COR-L47 (cell line): ENCODE data around the gene PRKG1.

ENCODE experiments used
- DNase-seq: peaks from one replicate; lab custom pipeline; 2025; lab: John Stamatoyannopoulos, UW

Gene PRKG1

DNA sequence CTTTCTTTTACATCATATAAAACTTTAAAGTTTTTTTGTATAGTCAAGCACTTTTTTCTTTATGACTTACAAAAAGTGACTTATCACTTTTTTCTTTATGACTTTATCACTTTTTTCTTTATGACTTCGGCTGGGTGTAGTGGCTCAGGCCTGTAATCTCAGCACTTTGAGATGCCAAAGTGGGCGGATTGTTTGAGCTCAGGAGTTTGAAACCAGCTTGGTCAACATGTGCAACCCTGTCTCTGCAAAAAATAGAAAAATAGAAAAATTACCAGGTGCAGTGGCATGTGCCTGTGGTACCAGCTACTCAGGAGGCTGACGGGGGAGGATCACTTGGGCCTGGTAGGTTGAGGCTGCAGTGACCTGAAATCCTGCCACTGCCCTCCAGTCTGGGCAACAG, 733.9 kb downstream of the PRKG1 start:
- no peak for DNase-seq

DNA sequence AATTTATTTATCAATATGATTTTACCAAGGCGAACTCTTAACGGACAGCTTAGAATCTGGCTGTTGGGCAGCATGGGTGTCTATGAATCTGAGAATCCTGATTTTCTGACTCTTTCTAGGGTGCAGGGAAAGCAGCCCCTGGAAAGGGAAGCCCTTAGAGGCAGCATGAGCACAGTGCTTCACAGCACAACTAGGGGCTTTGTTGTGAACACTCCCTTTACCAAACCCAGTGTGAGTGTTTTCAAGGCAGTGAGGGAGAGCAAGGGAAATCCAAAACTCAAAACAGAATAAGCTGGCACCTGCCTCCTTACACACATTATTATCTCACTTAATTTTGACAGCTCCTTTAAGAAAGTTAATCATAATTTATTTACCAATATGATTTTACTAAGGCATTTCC, 741.4 kb downstream of the PRKG1 start:
- DNase-seq, result no peak

DNA sequence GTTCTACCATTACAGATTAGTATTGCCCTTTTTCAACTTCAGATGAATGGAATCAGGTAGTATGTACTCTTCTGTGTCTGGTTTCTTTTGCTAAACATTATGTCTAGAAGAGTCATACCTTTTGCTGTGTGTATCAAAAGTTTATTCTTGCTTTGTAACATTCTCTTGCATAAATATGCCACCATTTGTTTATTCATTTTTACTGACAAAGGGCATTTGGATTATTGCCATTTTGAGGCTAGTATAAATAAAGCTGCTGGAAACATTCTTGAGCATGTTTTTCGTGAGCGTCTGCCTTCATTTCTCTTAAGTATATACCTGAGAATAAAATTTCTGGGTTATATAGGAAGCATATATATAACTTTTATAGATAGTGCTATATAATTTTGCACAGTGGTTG, 746.8 kb downstream of the PRKG1 start:
- no peak for DNase-seq

DNA sequence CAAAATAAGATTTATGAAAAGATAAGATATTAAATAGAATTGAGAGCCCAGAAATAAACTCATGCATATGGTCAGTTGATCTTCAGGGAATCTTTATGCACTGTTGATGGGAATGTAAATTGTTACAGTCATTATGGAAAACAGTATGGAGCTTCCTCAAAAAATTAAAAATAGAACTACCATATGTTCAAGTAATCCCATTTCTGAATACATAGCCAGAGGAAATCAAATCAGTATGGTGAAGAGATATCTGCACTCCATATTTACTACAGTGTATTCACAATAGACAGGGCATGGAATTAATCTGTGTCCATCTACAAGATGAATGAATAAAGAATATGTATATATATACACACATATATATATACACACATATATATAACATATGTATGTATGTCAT, 747.5 kb downstream of the PRKG1 start:
- DNase-seq, result no peak

DNA sequence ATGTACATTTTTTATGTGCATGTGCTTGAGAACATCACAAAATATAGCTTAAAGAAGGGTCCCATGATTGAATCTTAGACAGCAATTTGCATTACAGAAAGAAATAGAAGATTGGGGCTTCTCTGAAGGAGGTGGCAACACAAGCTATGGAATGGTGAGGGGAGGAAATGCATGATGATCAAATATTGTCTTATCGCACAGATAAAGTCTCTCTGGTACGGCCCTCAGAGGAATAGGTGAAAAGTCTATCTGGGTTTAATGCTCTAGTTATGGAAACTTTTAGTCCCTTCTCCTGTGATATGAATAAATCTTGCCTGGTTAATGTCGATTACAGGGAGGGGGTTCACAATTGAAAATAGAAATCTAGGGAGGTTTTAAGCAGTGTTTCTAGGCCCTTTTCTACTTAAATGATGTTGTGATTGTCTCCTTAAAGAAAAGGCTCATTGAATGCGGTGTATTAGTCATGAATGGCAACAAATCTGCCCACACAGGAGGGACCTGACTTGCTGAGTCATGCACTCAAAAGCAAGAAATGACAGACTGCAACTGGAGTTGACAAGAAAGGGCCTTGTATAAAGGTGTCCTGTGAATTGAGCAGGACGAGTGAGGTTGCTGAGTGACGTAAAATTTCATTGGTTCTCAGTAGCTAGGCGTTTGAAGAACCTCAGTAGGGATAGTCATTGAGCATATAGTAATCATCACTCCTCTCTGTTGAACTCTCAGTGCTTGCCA, 758.5 kb downstream of the PRKG1 start:
- DNase-seq, result no peak

DNA sequence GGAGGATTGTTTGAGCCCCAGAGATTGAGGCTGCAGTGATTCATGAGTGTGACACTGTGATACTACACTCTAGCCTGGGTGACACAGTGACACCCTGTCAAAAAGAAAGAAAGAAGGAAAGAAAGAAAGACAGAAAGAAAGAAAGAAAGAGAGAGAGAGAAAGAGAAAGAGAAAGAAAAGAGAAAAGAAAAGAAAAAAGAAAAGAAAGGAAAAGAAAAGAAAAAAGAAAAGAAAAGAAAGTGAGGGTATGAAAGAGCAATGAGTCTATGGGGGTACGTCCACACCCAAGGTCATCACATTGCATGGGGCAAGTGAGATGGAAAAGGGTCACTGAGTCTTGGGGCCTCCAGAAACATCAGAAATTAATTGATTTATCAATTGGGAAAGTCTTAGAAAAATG, 760.3 kb downstream of the PRKG1 start:
- DNase-seq, result no peak

DNA sequence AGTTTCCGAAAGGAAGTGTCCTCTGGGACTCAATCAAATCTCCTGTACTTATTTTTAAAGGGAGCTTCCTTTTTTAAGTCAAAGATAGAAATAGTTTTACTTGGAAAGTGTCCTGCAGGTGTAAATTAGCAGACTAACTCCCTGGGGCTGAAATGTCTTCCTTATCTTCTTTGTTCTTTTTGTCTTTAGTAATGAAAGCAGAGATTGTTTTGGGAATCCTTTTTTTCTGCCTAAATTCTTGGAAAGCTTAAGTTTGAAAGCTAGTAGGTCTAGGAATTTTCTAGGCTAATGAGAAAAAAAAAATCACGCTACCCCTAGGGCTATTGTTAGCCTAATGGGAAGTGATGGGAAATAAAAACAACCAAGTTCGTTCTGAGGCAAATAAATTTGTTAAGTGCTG, 764.2 kb downstream of the PRKG1 start:
- no peak for DNase-seq

DNA sequence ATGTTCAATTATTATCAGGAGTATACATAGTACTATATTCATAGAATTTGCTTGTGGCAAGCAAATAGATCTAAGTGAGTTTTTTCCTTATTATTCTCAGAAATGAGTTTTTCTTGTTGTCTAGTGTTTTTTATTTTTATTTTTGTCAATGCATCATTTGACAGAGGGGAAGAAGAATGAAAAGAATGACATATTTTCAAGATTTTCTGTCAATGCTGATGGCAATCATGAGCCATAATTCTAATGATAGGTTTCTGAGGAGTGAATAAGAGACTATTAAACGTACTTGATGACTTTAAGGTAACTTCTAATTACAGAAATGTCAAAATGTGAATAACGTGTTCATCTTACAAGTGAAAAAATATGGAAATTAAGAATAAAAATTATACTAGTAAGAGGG, 769.7 kb downstream of the PRKG1 start:
- no peak for DNase-seq

DNA sequence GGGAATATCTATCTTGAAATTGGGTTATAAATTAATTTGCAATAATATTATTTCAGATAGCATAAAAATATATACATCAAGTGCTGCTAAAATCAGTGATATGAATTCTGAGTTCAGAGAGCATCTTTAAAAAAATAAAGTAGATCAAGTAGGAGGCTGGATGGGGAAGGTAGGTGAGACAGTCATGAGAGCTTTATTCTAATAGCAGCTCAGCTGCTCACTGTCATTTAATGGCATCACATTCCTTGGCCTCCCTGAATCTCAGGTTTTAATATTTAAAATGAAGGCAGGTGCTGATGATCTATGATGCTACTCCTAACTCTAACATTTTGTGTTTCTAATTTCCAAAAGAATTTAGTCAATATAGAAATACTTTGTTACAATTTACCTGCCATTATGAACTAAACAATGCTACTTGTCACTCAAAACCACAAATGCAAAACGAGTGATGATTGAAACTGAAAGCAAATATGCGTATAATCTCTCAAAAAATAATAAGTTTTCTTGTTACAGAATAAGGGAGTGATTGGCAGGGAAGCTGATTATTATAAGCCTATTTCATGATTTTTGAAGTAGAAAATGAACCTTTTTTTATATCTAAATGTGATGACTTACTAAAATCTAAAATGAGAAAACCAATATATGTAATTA, 772.7 kb downstream of the PRKG1 start:
- no peak for DNase-seq

DNA sequence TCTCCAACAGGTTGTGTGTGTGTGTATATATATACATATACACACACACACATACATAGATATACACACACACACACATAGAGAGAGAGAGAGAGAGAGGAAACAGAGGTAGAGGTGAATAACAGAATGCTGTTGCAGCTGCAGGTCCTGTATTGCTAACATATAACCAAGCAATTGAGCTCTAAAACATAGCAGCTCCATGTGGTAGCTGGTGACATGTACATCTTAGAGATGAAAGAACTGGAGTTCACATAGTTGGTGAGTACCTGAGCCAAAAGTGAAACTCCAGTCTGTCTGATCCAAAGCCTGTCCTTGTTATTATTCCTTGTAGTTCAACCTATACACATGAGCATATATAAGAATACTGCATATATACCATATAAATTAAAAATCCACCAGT, 778.0 kb downstream of the PRKG1 start:
- DNase-seq, result no peak

DNA sequence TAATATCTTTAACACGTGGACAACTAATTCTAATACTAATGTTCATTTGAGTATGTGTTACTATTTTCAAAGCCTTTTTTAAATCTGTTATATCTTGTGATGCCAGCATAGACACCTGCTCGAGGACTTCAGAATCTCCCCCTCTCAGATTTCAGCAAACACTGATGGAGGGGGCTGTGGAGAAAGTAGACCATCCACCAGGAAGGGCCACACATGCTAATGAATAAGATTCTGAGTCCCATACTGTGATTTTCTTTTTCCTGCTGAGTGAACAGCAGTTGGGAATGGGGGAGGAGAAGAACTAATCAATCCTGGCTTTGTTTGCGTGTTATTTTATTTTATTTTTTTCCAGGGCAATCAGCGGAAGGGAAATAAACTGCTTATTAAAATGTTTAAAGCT, 783.0 kb downstream of the PRKG1 start:
- DNase-seq, result no peak

DNA sequence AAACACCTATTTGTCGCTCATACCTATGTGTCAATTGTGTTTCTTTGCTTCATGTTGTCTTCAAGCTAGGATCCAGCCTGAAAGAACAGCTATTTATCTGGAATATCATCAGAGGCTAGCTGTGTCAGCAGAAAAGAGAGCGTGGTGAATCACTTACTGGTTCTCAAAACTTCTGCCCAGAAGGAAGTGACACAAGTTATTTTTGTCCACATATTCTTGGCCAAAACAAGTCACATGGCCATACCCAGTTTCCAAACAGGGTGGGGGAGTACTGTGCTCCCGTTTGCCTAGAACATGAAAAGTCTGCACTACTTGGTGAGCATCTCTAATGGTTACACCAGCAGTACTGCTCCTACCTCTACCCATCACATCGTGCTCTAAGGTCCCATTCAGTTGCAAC, 786.0 kb downstream of the PRKG1 start:
- DNase-seq, result no peak

DNA sequence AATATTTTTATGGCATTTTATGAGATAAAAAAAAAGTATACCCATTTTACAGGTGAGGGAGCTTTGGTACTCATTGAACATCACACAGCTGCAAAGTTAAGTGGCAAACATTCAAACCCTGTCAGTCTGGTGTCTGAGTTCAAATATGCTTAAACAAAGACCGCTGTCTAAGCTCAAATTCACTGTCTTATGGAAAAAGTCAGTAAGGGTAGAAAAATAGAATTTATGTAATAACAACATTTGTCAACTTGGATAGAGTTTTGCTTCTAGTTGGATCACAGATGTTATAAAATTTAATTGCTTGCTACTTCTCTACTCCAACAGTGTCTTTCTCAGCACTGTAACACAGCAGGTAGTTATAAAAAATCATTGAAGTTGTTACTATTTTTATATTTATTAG, 786.8 kb downstream of the PRKG1 start:
- DNase-seq, result no peak

DNA sequence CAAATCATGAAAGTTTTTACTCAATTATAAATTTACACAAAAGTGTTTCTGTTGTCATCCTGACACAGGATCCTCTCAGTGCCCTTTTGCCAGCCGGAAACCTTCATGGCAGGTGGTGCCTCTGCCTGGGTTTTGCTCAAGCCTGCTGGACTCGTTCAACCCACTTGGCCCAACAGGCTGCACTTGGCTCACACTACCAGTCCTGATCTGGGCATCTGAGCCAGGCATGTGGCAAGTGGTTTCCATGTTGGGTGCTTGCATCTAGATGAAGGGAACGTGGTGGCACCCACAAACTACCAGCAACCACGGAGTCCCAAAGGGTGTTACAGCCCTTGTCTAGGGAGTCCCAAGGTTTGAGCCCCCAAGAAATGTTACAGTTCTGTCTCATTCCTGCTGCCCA, 787.4 kb downstream of the PRKG1 start:
- DNase-seq, result no peak

DNA sequence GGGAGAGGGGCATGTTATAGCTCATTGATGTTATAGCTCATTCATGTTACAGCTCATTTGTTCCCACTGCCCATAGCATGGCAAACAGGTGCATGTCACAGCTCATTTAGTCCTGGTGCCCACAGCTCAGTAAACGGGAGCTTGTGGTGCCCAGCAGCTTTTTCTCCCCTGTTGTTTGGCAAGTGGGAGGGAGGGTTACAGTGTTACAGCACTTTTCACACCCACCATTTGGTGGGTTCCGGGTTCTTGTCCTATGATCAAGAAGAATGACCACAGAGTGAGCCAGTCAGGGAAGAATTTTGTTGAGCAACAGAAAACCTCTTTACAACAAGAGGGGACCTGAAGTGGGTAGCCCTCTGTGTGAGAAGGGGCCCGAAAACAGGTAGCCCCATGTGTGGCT, 787.9 kb downstream of the PRKG1 start:
- DNase-seq, result no peak

DNA sequence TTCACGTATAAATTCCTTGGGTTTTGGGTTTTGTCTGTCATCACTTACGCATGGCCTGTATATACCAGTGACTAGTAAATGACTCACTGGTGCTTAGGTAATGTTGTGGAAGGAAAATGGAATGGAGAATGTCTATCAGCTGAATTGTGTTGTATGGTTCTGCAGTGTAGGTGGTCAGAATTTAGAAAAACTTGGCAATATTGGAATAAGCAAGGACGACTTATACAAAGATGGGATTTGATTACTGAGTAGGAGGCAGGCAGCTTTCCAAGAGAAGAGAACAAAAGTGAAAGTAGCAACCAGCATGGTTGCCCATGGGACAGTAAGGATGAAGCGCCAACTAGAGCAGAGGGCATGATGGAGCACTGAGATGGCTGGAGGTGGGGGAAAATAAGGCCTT, 793.7 kb downstream of the PRKG1 start:
- no peak for DNase-seq

DNA sequence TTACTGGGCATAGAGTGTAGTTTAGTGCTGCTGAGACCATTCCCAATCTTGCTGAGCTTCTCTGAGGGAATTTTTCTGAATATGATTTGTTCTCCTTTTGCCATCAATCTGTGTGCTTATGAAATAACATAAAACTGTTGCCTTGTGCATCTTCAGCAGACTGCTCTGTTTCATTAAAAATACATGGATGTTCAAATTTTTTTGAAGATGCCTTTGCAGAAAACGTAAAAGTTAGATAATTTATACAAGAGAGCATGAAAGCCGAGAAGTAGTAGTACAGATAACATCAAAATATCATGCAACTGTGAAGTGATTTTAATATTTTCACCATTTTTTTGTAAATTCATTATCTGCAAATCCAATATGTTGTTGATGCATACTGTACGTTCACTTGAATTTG, 799.8 kb downstream of the PRKG1 start:
- no peak for DNase-seq

DNA sequence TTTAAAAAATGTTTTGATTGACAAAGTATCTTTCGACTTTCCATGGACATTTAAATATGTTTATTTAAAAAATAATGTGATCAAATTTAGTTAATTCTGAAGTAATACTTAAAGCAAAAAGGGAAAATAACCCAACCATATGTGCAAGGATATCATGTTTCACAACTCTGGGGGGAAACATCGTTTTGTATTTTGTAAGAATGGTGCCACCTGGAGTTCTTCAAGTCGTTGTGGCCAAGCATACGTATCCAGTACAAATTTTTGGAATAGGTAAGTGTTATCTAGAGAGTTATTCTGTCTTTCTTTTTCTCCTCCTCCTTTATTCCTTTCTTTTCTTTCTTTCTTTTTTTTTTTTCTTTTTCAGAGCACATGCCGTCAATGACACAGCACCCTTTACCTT, 801.3 kb downstream of the PRKG1 start:
- DNase-seq, result no peak

DNA sequence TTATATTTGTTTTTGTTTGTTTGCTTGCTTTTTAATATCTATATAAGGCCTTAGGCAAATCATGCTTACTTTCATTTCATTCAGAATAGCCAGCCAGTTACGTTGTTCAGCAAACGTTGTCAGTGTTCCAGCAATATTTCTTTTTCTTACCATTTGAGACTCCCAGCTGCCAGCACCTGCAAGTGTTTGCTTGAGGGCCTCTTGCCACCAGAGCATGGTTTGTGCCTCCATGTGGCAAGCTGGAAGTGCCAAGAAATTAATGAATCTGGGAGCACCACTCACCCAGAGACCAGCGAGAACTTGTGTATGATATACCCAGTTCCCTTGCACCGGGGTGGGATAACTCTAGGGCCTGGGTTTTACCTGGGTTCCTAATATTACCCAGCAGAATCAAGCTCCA, 802.2 kb downstream of the PRKG1 start:
- DNase-seq, result no peak

DNA sequence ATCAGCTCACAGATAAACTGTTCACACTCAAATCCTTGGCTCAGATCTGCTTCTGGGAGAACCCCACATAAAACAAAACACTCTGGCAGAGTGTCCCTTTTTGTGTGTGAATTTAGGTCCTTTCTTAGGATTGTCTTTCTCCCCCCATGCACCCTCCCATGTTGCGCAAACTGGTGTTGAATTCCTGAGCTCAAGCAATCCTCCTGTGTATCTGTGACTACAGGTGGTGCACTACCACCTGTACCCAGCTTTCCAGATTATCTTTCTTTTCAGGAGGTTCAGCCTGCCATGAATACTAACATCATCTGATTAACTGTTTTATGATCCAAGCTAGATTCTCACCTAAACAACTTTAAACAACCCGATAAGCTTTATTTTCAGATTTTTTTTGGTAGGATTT, 802.7 kb downstream of the PRKG1 start:
- no peak for DNase-seq

DNA sequence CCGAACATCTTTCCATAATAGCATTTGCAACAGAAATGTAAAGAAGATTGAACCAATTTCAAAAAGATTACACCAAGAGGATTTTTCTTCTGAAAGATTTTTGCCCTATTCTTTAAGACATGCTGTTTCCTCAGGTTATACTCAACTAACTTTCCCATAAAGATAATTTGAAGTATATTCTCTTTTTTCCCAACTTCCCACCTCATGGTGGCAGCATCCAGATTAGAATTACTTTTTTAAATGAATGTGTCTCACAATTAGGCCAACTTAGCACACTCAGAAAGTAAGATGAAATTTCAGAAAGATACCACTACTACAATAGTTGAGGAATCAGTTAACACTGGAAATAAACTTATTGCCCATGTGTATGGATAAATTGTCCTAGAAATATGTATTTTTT, 803.3 kb downstream of the PRKG1 start:
- no peak for DNase-seq

DNA sequence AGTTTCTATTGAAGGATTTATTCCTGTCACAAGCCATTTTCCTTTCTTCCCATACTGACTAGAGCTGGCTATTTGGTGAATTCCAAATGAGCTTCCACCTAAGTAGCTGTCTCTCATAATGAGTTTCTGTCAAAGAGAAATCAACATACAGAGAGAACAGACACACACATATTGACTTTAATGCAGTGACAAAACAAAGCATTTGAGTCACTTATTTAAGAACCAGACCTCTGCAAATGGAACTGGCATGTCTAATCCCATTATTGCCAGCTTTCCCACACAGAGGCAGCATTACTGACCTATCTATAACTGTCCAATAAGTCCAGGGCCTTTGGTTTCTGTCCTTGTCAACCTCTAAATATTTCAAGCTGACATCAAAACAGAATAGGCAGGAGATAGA, 804.4 kb downstream of the PRKG1 start:
- DNase-seq, result no peak

DNA sequence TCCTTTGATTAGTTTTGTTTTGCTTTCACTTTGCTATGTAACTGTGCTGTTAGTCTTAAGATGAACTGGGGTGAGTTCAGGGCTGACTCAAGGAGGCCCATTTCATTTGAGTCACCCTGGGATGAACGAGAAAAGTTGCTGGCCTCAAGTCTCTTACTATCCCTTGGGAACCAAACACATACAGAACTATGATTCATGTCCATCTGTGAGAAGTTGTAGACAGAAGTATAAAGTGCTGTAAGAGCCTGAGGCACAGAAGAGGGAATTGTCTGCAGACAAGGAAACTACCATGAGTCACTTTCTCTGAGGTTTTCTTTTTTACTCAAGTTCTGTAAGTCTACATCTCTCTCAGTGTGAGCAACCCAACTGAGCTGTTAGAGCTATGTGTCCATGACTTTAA, 805.0 kb downstream of the PRKG1 start:
- DNase-seq, result no peak

DNA sequence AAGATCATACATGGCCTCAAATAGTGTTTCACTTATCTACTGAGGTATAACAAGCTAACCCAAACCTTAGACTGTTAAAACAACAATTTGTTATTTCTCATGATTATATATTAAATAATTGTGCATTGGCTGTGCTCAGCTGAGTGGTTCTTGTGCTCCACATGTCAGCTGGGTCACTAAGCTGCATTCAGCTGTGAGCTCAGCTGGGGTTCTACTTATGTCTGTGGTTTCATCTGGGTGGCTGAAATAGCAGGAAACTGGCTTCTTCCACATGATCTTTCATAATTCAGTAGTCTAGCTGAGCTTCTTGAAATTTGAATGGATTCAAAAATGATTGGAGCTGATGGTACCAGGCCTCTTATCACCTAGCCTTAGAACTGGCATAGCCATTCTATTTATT, 806.9 kb downstream of the PRKG1 start:
- DNase-seq, result no peak
